ENCODE data around the gene SCUBE3. TPM values are rescaled to one million over a fixed set of nuclear protein-coding genes. Genes with fewer than 3 reads are reported as not detected.

Gene SCUBE3
- total and polyA plus RNA-seq, 2 experiments from 2014 or later: 8.7 to 10.2 TPM

GRCh38 chr6:35258858-35259193, 45.1 kb downstream of the SCUBE3 start:
- Histone ChIP-seq H3K27ac (peak overlapping the region; percentile 86), H3K79me2 (peaks cover 43% of the 10 kb centered on the region), H2AFZ (peak overlapping the region; percentile 68), H3K9me2 (replicated peaks; ENCODE audit: insufficient read depth) (no peaks in the 10 kb centered on the region), H3K4me2 (peak overlapping the region; percentile 88), H3K4me1 (ENCODE audit: insufficient read depth) (peaks cover 9% of the 10 kb centered on the region), H4K20me1 (ENCODE audit: insufficient read depth, poor library complexity, severe bottlenecking) (no peaks in the 10 kb centered on the region), H3K27me3 (no peaks in the 10 kb centered on the region), H3K36me3 (replicated peaks; ENCODE audit: insufficient read depth, low read depth) (no peaks in the 10 kb centered on the region), H3K9me3 (ENCODE audit: low read depth) (no peaks in the 10 kb centered on the region), H3K4me3 (peak overlapping the region; percentile 52)
- DNase-seq (ENCODE audit: low spot score): peak; percentile 69
- under 1% methylated on average over 20 of the region's 20 CpGs for WGBS (ENCODE audit: low lambda C conversion rate, missing lambda C conversion rate)
- peak; percentile 18 for TF ChIP-seq CTCF (IDR thresholded peaks at IDR 0.05; ENCODE audit: poor library complexity)
- TF ChIP-seq EZH2phosphoT487 (IDR thresholded peaks at IDR 0.05; ENCODE audit: low read depth, severe bottlenecking, unreplicated experiment): no peak

- peak within 1 kb of the TSS; percentile 70 for H3K4me3 ChIP-seq
- H3K9me2 ChIP-seq (replicated peaks; ENCODE audit: insufficient read depth): no peaks in the 10 kb centered on the region
- peaks cover 15% of the 10 kb centered on the region for H3K4me1 ChIP-seq (ENCODE audit: insufficient read depth)
- peak within 1 kb of the TSS; percentile 68 for H2AFZ ChIP-seq
- no peaks in the 10 kb centered on the region for H3K27me3 ChIP-seq
- H3K27ac ChIP-seq: peak within 1 kb of the TSS; percentile 92
- peaks cover 44% of the 10 kb centered on the region for H3K79me2 ChIP-seq
- no peaks in the 10 kb centered on the region for H3K9me3 ChIP-seq (ENCODE audit: low read depth)
- WGBS (ENCODE audit: low lambda C conversion rate, missing lambda C conversion rate): 1% methylated on average over 34 of the region's 82 CpGs
- peak; percentile 99 for DNase-seq (ENCODE audit: low spot score)
- peak within 1 kb of the TSS; percentile 88 for H3K4me2 ChIP-seq
- H4K20me1 ChIP-seq (ENCODE audit: insufficient read depth, poor library complexity, severe bottlenecking): no peaks in the 10 kb centered on the region
- TF ChIP-seq EZH2 (IDR thresholded peaks at IDR 0.05; ENCODE audit: borderline replicate concordance): no peak
- no peak for TF ChIP-seq EZH2phosphoT487 (IDR thresholded peaks at IDR 0.05; ENCODE audit: low read depth, severe bottlenecking, unreplicated experiment)
- no peak for TF ChIP-seq CTCF (IDR thresholded peaks at IDR 0.05; ENCODE audit: poor library complexity)
- H3K36me3 ChIP-seq (replicated peaks; ENCODE audit: insufficient read depth, low read depth): no peaks in the 10 kb centered on the region
Measured at GRCh38 chr6:35259194-35259947, 45.6 kb downstream of the SCUBE3 start, which contains the start of gene ZNF76. Gene ZNF76, plus strand, starts transcription at chr6:35259735. Its CDS starts 21,417 bp downstream, at chr6:35281152.

GRCh38 chr6:35259948-35260590, 46.3 kb downstream of the SCUBE3 start:
- Histone ChIP-seq H3K4me3 (peak overlapping the region; percentile 70), H3K4me2 (peak overlapping the region; percentile 85), H3K27ac (peak overlapping the region; percentile 92), H4K20me1 (ENCODE audit: insufficient read depth, poor library complexity, severe bottlenecking) (no peaks in the 10 kb centered on the region), H3K27me3 (no peaks in the 10 kb centered on the region), H3K9me2 (replicated peaks; ENCODE audit: insufficient read depth) (no peaks in the 10 kb centered on the region), H3K4me1 (ENCODE audit: insufficient read depth) (peaks cover 16% of the 10 kb centered on the region), H3K36me3 (replicated peaks; ENCODE audit: insufficient read depth, low read depth) (no peaks in the 10 kb centered on the region), H2AFZ (peak overlapping the region; percentile 52), H3K9me3 (ENCODE audit: low read depth) (no peaks in the 10 kb centered on the region), H3K79me2 (peaks cover 49% of the 10 kb centered on the region)
- 13% methylated on average over 11 of the region's 23 CpGs for WGBS (ENCODE audit: low lambda C conversion rate, missing lambda C conversion rate)
- no peak for TF ChIP-seq EZH2phosphoT487 (IDR thresholded peaks at IDR 0.05; ENCODE audit: low read depth, severe bottlenecking, unreplicated experiment)
- no peak for TF ChIP-seq CTCF (IDR thresholded peaks at IDR 0.05; ENCODE audit: poor library complexity)
- no peak for TF ChIP-seq EZH2 (IDR thresholded peaks at IDR 0.05; ENCODE audit: borderline replicate concordance)
- peak; percentile 80 for DNase-seq (ENCODE audit: low spot score)

All from hepatocyte (in vitro differentiated cells).